ENCODE results near the gene ACVRL1. TPM values are rescaled to one million over a fixed set of nuclear protein-coding genes. Genes with fewer than 3 reads are reported as not detected.

The ACVRL1 gene
- total RNA-seq, 1 experiment from 2014 or later, result 0.36 TPM

DNA sequence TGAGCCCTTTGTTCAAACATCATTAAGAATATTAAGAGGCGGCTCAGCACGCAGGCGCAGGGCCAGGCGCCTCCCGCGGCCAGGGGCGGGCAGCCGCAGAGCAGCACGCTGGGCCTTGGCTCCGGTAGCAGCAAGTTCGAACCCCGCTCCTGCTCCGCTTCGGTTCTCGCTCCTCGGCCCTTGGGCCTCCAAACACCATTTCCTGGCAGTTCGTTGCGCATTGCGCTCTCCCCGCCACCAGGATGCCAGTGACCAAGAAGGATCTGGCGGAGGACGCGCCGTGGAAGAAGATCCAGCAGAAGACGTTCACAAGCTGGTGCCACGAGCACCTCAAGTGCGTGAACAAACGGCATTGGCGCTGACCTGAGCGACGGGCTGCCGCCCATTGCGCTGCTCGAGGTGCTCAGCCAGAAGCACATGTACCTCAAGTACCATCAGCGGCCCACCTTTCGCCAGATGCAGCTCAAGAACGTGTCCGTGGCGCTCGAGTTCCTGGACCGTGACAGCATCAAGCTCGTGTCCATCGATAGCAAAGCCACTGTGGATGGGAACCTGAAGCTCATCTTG is 6.9 kb upstream of the ACVRL1 start:
- TF ChIP-seq, protein P1, sequence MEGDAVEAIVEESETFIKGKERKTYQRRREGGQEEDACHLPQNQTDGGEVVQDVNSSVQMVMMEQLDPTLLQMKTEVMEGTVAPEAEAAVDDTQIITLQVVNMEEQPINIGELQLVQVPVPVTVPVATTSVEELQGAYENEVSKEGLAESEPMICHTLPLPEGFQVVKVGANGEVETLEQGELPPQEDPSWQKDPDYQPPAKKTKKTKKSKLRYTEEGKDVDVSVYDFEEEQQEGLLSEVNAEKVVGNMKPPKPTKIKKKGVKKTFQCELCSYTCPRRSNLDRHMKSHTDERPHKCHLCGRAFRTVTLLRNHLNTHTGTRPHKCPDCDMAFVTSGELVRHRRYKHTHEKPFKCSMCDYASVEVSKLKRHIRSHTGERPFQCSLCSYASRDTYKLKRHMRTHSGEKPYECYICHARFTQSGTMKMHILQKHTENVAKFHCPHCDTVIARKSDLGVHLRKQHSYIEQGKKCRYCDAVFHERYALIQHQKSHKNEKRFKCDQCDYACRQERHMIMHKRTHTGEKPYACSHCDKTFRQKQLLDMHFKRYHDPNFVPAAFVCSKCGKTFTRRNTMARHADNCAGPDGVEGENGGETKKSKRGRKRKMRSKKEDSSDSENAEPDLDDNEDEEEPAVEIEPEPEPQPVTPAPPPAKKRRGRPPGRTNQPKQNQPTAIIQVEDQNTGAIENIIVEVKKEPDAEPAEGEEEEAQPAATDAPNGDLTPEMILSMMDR (IDR thresholded peaks at IDR 0.05), result no peak
- no peak for TF ChIP-seq SIN3A (IDR thresholded peaks at IDR 0.05; ENCODE audit: borderline replicate concordance, insufficient read depth, low read depth, low read length)
- ChIA-PET CTCF (interaction anchor here (0.5 kb wide), 1 partner anchor 222 kb away, joined by 7 read pairs; no protein-coding TSS in a partner anchor), POLR2A (interaction anchor here (0.5 kb wide), 1 partner anchor 87 kb away, joined by 8 read pairs; no protein-coding TSS in a partner anchor)
- Histone ChIP-seq H3K27ac (ENCODE audit: low read length) (no peak overlapping the region), H3K36me3 (ENCODE audit: control insufficient read depth, insufficient read depth, low read length) (no peaks in the 10 kb centered on the region), H3K27me3 (ENCODE audit: control insufficient read depth, insufficient read depth, low read length) (no peaks in the 10 kb centered on the region), H3K4me1 (ENCODE audit: control insufficient read depth, insufficient read depth, low read length) (no peaks in the 10 kb centered on the region), H3K4me3 (ENCODE audit: low read depth in 2 of 2, low read length in 2 of 2) (no peak overlapping the region), H3K9me3 (ENCODE audit: control insufficient read depth, insufficient read depth, low read depth, low read length) (no peaks in the 10 kb centered on the region)
- DNase-seq (ENCODE audit: low read depth, low spot score), result no peak
- in situ Hi-C loops (cut with HindIII; ENCODE audit: low pct_unique_long_range_greater_than_20kb, low sequenced_read_pairs) (no loop called here), intact Hi-C loops (cut with micrococcal nuclease; ENCODE audit: unreplicated experiment) (no loop called here)
- no TSS peak for BruUV-seq (replicated peaks)
- ATAC-seq, result no peak

DNA sequence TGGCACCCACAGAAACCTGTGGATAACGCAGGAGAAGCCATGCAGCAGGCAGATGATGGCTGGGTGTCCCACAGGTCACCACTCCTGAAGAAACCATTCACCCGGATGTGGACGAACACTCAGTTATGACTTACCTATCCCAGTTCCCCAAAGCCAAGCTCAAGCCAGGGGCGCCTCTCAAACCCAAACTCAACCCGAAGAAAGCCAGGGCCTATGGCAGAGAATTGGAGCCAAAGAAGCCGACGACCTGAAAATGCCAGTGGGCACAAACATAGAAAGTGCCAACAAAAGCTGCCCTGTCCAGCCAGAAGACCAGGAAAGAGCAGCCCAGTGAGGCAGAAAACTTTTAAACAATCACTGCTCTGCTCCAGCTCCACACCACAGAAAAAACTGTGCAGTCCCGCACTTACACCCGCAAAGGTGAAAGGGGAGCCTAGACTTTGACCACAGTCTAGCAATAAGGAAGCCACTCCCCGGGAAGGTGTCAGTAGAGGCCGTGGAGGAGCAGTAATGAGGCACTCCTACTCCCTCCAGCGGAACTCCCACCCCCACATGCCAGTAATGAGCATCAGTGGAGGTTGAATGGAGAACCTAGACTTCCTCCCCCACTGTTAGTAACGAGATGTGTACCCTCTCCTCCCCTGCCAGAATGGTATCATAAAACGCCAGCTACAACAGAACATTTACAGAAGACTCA is 6.0 kb upstream of the ACVRL1 start:
- intact Hi-C loops (cut with micrococcal nuclease; ENCODE audit: unreplicated experiment) (no loop called here), in situ Hi-C loops (cut with HindIII; ENCODE audit: low pct_unique_long_range_greater_than_20kb, low sequenced_read_pairs) (no loop called here)
- no peak for DNase-seq (ENCODE audit: low read depth, low spot score)
- H3K27me3 ChIP-seq (ENCODE audit: control insufficient read depth, insufficient read depth, low read length), result no peaks in the 10 kb centered on the region
- H3K27ac ChIP-seq (ENCODE audit: low read length), result no peak overlapping the region
- no peak for ATAC-seq
- no peaks in the 10 kb centered on the region for H3K36me3 ChIP-seq (ENCODE audit: control insufficient read depth, insufficient read depth, low read length)
- TF ChIP-seq TCF7L2 (IDR thresholded peaks at IDR 0.05; ENCODE audit: low read depth, low read length) (no peak), SIN3A (IDR thresholded peaks at IDR 0.05; ENCODE audit: borderline replicate concordance, insufficient read depth, low read depth, low read length) (no peak), POLR2AphosphoS5 (IDR thresholded peaks at IDR 0.05; ENCODE audit: low read depth, low read length) (no peak)
- TF ChIP-seq, protein P1 (IDR thresholded peaks at IDR 0.05), result no peak
- TF ChIP-seq, protein P2, sequence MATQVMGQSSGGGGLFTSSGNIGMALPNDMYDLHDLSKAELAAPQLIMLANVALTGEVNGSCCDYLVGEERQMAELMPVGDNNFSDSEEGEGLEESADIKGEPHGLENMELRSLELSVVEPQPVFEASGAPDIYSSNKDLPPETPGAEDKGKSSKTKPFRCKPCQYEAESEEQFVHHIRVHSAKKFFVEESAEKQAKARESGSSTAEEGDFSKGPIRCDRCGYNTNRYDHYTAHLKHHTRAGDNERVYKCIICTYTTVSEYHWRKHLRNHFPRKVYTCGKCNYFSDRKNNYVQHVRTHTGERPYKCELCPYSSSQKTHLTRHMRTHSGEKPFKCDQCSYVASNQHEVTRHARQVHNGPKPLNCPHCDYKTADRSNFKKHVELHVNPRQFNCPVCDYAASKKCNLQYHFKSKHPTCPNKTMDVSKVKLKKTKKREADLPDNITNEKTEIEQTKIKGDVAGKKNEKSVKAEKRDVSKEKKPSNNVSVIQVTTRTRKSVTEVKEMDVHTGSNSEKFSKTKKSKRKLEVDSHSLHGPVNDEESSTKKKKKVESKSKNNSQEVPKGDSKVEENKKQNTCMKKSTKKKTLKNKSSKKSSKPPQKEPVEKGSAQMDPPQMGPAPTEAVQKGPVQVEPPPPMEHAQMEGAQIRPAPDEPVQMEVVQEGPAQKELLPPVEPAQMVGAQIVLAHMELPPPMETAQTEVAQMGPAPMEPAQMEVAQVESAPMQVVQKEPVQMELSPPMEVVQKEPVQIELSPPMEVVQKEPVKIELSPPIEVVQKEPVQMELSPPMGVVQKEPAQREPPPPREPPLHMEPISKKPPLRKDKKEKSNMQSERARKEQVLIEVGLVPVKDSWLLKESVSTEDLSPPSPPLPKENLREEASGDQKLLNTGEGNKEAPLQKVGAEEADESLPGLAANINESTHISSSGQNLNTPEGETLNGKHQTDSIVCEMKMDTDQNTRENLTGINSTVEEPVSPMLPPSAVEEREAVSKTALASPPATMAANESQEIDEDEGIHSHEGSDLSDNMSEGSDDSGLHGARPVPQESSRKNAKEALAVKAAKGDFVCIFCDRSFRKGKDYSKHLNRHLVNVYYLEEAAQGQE (IDR thresholded peaks at IDR 0.05; ENCODE audit: insufficient read depth in 1 of 2, low read depth in 2 of 2, low read length in 1 of 2), result no peak
- no peaks in the 10 kb centered on the region for H3K4me1 ChIP-seq (ENCODE audit: control insufficient read depth, insufficient read depth, low read length)
- POLR2A ChIA-PET, result interaction anchor here (0.5 kb wide), 1 partner anchor 87 kb away, joined by 8 read pairs; no protein-coding TSS in a partner anchor
- no peak overlapping the region for H3K4me3 ChIP-seq (ENCODE audit: low read depth in 2 of 2, low read length in 2 of 2)
- BruUV-seq (replicated peaks), result no TSS peak
- CTCF ChIA-PET, result interaction anchor here (0.5 kb wide), 1 partner anchor 221 kb away, joined by 7 read pairs; no protein-coding TSS in a partner anchor
- no peaks in the 10 kb centered on the region for H3K9me3 ChIP-seq (ENCODE audit: control insufficient read depth, insufficient read depth, low read depth, low read length)

Measured in Panc1 (cell line).